GM19025 (cell line): ENCODE measurements around the gene CLDN7.

Experiments used
- ATAC-seq: cut with Tn5 transposase; IDR thresholded peaks from one replicate; pipeline ENCODE4 v1.9.1; 2021; ENCODE audit warnings: mild to moderate bottlenecking, low read depth, moderate library complexity; ENCODE audit not compliant: unreplicated experiment

The CLDN7 gene

DNA sequence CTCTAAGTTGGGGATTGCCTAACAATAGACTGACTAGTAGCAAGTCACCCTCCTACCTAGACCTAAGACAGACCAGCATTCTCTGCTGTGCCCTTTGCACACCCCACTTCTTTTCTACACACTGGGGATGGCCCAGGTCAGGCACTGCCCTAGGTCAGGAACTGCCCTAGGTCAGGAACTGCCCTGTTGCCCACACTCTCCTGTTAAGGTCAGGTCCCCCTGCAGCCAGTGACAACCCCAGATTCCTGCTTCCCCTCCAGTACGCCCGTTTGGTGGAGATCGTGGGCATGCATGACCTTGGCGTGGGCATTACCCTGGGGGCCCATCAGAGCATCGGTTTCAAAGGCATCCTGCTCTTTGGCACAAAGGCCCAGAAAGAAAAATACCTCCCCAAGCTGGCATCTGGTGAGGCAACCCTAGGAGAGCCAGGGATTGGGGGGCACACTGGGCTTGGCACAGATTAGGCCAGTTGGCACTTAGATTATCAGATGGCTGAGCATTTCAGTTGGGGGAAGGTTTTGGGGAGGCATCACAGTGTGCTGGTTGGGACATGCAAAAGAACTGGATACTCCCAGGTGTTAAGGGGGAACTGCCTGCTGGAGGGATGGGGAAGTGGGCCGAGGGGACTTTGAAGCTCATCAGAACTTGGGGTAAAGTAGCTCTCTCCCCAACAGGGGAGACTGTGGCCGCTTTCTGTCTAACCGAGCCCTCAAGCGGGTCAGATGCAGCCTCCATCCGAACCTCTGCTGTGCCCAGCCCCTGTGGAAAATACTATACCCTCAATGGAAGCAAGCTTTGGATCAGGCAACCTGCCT, 40.8 kb downstream of the CLDN7 start:
- no peak for ATAC-seq

DNA sequence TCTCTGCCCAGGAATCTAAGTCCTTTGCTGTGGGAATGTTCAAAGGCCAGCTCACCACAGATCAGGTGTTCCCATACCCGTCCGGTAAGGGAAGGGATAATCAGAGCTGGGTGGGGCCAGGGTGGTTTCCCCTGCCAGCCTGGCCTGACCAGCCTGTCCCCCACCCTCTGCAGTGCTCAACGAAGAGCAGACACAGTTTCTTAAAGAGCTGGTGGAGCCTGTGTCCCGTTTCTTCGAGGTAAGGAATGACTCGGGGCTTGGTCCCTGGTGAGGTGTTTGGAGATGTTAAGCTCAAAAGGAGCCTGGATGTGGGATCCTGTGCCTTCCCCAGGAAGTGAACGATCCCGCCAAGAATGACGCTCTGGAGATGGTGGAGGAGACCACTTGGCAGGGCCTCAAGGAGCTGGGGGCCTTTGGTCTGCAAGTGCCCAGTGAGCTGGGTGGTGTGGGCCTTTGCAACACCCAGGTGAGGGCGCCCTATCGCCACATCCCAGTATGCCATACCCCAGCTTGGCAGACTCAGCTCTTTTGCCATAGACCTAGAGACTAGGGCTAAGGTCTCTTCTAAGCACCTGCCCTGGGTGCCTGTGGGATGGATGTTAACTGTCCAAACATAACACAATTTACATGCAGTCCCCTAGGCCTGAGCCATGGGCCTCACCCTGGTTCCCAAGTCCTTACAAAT, 41.5 kb downstream of the CLDN7 start:
- no peak for ATAC-seq

DNA sequence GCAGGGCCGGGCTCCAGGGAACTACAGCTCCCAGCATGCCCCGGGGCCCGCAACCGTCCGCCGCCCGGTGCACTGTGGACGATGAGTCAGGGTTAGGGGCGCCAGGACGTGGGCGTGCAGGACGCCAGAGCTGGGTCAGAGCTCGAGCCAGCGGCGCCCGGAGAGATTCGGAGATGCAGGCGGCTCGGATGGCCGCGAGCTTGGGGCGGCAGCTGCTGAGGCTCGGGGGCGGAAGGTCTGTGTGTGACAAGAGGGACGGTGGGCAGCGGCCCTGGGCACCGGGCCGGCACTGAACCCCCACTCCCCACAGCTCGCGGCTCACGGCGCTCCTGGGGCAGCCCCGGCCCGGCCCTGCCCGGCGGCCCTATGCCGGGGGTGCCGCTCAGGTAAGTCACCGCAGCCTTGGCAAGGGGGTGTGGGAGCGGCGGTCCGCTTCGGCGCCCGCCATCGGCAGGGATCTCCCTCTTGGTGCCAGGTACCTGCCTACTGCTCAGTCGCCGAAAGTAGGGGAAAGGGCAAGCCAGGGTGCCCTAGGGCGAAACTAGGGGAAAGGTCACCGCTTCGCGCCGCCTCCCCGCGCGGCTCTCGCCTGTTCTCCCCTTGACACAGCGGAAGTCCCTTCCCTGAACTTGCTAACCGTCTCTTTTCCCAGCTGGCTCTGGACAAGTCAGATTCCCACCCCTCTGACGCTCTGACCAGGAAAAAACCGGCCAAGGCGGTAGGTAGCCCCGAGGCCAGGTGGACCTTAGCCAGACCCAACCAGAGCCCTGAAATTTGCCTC, 42.3 kb downstream of the CLDN7 start, which contains the start of the genes ACADVL and DLG4:
TSS of gene ACADVL (plus strand) at position 127 of the 781 bp plus-strand sequence. CDS start at position 174, 47 bp downstream.
TSS of gene DLG4 (minus strand) at position 25 of the 781 bp plus-strand sequence.
- ATAC-seq = peak; percentile 61

DNA sequence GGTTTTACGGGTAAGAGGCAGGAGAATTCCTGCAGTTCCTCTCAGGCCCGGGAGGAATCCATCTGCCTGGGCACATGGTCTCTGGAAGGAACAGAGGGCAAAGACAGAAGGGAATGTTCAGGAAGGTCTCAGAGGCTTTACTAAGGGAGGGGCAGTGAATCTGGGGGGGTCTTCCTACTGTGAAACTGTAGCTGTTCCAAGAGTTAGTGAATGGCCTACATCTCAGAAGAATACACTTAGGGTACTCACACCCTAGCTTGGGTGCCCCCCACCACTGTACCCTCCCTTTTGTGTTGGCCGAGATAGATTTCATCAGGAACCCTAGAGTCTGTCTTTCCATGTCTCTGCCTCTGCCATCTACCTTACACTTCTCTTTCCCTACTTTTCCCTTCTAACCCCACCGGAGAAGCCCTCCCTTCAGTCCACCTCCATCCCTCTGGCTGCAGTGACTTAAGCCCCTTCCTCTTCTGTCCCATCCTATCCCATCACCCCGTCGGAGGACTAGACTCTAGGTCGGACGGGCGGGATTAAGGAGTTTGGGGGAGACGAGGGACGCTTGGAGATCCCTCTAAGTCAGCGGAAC, 43.0 kb downstream of the CLDN7 start:
- no peak for ATAC-seq

DNA sequence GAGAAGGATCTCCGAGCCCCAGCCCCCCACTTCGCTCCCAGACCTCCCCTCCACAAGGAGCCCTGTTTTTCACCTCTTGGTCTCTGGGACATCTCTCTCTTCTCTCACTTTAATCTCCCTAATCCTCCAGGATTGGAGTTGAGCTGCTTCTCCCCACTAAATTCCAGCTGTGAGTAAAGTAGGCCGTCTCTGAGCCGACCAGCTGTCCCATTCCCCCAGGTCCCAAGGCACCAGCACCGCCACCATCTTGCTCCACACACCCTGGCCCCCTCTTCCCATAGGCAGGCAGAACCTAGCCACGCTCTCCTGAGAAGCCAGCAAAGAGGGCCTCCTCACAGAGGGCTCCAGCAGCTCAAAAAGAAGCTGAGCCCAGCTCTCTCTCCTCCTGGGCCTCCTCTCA, 43.5 kb downstream of the CLDN7 start:
- ATAC-seq = no peak

DNA sequence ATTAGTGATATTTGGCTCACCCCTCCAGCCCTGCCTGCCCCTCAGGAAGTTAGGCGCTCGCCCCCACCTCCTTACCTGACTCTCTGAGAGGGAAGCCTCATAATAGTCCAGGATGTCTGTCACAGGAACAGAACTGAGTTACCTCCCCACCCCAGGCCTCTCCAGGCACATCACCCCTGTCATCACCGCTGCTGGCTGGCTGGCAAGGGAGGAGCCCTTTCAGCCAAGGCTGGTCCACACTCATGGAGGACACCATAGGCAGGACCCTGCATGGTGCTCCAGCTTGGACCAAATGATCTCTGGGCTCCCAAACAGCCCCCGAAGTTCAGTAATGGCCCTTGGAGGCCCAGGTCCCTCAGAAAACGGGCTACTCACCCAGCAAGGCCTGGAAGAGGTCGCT, 44.1 kb downstream of the CLDN7 start:
- no peak for ATAC-seq

DNA sequence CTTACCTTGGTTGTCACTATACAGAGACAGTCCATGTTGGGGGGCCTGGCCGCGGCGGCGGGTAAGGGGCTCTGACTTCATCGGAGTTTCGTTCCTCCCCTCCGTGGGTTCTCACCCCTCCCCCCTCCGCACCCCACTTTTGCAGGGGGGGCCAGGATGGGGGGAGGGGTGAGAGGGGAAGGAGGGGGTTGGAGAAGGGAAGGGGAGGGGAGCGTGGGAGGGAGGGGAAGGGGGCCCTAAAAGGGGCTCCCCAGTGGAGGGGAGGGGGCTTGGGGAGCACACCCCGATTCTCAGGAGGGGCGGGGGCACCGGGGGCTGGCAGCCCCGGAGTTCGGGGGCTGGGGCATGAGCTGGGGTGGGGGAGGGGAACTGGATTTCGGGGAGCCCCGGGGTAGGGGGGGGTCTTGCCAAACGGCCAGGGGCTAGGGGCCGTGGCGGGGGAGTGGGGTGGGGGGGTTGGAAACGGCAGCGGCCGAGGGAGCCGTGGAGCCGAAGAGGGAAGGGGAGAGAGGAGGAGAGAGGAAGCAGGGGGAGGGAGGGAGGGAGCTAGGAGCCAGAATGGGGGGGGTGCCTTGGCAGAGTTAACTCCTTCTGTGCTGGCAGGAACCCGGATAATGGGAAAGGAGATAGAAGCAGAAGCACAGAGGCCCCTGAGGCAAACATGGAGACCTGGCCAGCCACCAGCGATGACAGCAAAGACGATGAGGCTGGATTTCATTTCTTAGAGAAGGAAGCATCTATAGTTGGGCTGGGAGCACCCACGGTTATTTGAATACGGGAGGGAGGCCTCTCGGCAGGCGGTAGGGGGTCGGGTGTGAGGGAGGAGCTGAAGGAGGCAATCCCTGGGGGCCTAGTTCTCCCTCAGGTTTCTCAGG, 44.9 kb downstream of the CLDN7 start:
- ATAC-seq = no peak

DNA sequence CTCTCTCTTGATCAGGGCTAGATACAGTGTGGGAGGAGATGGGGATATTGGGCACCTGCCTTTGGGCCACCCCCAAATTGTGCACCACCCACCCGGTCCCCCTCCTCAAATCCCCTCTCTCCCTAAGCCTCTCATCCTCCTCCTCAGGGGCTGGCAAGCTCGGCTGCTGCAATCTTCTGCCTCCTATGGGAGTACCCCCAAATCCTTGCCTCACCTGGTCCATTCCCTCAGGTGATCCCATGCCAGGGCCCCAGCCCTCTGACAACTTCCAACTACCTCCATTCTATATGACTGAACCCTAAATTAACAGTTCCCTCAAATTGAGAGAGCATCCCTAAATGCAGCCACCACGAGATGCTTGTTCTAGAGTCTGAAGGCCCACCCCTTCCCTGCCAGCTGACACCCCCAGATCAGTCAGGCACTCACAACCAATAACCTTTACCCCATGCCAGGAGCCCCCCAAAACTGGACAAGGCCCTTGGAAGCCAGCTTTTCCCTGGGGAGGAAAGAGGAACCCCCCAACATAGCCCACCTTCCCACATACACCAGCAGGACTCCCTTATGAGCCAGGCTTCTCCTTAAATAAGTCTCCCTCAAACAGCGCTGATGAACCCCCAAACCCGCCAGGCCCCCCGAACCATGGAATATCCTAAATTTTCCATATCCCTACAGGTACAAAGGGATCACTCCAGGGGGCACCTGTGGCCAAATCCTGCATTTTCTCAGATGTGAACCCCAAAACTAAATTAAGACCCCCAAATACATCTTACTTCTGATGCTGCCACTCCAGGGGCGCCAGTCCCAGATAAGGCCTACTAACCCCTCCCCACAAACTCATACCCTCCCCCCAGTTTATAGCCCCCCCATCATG, 45.8 kb downstream of the CLDN7 start:
- ATAC-seq = no peak

DNA sequence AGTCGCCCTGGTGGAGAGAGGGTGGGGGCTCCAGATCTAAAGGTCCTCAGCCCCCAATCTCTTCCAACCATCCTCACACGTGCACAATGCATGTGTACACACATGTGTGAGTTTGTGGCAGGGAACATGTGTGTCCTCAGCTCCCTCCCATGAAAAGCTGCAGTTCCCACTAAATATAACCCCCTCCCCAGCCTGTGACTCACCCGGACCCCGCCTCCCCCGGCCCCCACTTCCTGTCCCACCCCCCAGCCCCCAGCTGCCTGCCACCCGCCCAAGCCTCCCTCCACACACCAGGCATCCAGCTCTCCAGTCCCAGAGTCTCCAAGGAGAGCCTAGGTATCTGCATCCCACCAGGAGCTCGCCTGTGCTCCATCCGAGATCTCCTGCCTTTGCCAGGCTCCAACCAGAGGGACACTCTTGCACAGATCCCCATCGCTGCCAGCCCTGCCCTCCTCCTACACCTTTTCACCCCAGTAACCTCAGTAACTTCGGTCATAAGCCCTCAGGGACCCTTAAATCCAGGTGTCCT, 46.6 kb downstream of the CLDN7 start:
- no peak for ATAC-seq

DNA sequence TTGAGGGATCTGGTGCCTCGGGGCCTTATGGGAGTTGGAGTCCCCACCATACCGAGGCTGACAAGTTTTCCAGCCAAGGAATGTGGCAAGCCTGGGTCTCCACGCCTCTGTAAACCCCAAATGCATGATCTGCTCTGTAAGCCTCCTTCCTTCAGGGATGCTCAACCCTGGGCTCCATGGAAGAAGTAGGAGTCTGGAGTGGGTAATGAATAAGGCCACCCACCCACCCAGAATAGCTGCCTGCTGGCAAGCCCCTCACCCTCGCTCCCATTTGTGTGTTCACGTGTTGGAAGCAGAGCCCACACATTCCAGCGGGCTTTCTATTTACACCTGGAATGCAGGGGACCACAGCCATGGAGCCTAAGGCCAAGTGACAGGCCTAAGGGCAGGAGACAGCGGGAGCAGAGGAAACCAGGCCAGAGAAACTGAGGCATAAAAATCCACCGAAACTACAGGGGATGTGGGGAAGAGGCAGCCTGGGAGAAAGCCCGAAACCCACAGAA, 47.1 kb downstream of the CLDN7 start:
- ATAC-seq = no peak

DNA sequence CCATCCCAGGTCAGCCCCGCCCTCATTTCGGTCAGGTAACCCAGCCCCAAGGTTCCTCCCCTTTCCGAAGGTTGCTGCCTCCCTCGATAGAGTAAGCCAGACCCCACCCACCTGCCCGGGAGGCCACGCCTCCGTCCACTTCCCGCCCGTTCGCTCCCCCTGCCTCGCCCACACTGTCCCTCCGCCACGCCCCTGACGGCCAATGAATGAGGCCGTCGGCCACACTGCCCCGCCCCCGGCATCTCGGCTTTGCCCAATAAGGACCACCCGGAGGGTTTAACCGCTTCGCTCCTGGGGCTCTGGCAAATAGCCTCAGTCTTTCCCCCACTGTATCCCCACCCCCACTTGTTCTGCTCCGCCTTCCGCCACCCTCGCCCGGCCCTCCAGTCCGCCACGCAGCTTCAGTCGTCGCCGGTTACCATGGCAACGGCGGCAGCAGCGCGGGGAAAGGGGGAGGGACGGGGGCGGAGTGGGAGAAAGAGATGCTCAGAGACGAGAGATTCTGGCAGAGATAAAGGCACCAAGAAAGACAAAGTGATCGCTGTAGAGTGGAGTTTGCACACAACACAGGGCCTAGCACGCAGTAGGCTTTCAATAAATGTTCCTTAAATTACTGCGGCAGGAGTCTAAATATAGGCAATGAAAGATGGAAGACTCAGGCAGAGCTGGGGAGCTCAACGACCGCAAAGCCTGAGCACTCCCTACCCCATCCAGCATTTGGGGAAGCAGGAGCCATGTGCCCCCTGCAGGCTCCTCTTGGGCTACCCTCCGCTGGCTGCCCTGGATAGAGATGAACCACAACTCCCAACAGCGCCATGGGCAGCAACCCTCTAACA, 47.8 kb downstream of the CLDN7 start:
- peak; percentile 63 for ATAC-seq

DNA sequence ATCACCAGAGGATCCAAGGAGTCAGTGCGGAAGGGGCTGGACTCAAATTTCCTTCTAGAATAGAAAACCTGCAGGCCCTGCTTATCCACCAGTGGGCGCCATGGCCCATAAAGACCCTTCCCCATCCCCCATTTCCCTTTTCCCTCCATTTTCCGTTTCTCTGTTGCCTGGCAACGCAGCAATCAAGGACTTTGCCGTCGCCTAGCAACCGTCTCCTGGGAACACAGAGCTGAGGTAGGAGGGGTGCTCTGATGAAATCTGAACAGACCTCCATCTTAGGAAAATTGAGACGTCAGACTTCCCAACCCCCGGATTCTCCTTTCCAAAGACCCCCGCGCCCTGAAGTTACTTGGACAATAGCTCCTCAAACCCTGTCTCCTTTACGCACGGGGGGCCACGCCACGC, 48.4 kb downstream of the CLDN7 start:
- no peak for ATAC-seq

DNA sequence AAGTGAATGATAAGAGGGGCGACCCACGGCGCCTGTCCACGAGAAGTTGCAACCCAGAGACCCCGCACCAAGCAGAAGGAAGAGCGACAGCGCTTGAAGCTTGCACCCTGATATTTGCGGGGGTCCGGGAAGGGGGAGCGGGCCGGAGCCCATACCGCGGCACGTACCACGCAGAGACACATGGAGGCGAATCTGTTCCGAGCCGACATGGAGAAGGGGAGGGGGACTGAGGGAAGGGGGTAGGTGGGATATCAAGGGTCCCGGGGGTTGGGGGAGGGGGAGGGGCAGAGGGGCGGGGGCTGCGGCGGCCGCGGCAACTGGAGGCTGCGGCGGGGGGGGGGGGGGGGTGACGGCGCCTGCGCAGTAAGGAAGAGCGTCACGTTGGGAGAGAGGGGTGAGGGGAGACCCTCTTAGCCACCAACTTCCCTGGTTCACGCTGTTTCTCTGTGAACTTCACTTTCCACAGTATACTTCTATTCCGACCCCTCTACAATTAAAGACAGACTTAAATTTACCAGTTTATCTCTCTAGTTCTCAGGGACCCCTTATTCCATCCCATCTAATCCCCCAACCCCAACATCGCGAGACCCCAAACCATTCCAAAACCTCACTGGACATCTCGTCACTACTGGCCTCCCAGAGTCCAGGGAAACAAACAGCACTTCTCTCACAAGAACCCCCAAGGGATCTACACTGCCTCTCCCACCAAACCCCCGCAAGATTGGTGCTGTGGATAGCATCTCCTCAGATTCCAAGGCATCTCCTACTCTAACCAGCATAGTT, 50.6 kb downstream of the CLDN7 start:
- ATAC-seq = no peak
